Neural progenitor cell (in vitro differentiated cells): ENCODE measurements around the gene CENPN. TPM values are rescaled to one million over a fixed set of nuclear protein-coding genes. Genes with fewer than 3 reads are reported as not detected.

Experiments used
- DNase-seq: peaks from one replicate; pipeline ENCODE4 v3.0.0-alpha.2; 2016; ENCODE audit warnings: low spot score
- H2AFZ ChIP-seq: fragments of 200-600 bp; sonication (generic); replicated peaks from 2 replicates; pipeline ENCODE4 v1.6.1; 2016; ENCODE audit warnings: antibody characterized with exemption
- H3F3A ChIP-seq: fragments of 200-600 bp; sonication (generic); 2 replicates; pipeline ENCODE4 v1.6.1; 2016; ENCODE audit warnings: antibody characterized with exemption, low read depth
- H3K27ac ChIP-seq: fragments of 200-600 bp; sonication (generic); 2 replicates; pipeline ENCODE4 v1.5.1; 2016; ENCODE audit warnings: mild to moderate bottlenecking
- H3K27me3 ChIP-seq: fragments of 200-600 bp; sonication (generic); 2 replicates; pipeline ENCODE4 v1.6.1; 2016; ENCODE audit warnings: mild to moderate bottlenecking, moderate library complexity
- H3K36me3 ChIP-seq: fragments of 200-600 bp; sonication (generic); 2 replicates; pipeline ENCODE4 v1.5.1; 2016
- H3K4me1 ChIP-seq: fragments of 200-600 bp; sonication (generic); 2 replicates; pipeline ENCODE4 v1.6.1; 2016; ENCODE audit warnings: mixed run types
- H3K4me2 ChIP-seq: fragments of 200-600 bp; sonication (generic); 2 replicates; pipeline ENCODE4 v1.6.1; 2016
- H3K4me3 ChIP-seq: fragments of 200-600 bp; sonication (generic); 2 replicates; pipeline ENCODE4 v1.5.1; 2016
- H3K79me2 ChIP-seq: fragments of 200-600 bp; sonication (generic); 2 replicates; pipeline ENCODE4 v1.6.1; 2016; ENCODE audit warnings: low read depth
- H3K9ac ChIP-seq: fragments of 200-600 bp; sonication (generic); 2 replicates; pipeline ENCODE4 v1.6.1; 2016
- H3K9me3 ChIP-seq: fragments of 200-600 bp; sonication (generic); 2 replicates; pipeline ENCODE4 v1.5.1; 2016; ENCODE audit warnings: low read depth
- H4K20me1 ChIP-seq: fragments of 200-600 bp; sonication (generic); 2 replicates; pipeline ENCODE4 v1.6.1; 2016; ENCODE audit warnings: low read depth
- H3K27ac Mint-ChIP-seq: 3 replicates; pipeline ENCODE4 v1.8.0; 2021; ENCODE audit warnings: mixed read lengths
- H3K27me3 Mint-ChIP-seq: 2 replicates; pipeline ENCODE4 v1.8.0; 2022; ENCODE audit warnings: low read depth, mild to moderate bottlenecking, inconsistent platforms, moderate library complexity, mixed read lengths; ENCODE audit not compliant: insufficient read depth
- H3K36me3 Mint-ChIP-seq: 3 replicates; pipeline ENCODE4 v1.8.0; 2021; ENCODE audit warnings: mixed read lengths
- H3K4me1 Mint-ChIP-seq: 3 replicates; pipeline ENCODE4 v1.8.0; 2021; ENCODE audit warnings: mixed read lengths
- H3K4me3 Mint-ChIP-seq: 3 replicates; pipeline ENCODE4 v1.8.0; 2021; ENCODE audit warnings: mild to moderate bottlenecking, moderate library complexity, mixed read lengths
- H3K9me3 Mint-ChIP-seq: 3 replicates; pipeline ENCODE4 v1.8.0; 2020; ENCODE audit warnings: mixed read lengths
- EZH2 ChIP-seq: fragments of 200-600 bp; sonication (generic); IDR thresholded peaks from 2 replicates; pipeline ENCODE4 v1.6.1; 2017; ENCODE audit warnings: antibody characterized with exemption, mild to moderate bottlenecking, moderate library complexity
- EZH2phosphoT487 ChIP-seq: fragments of 200-600 bp; sonication (generic); IDR thresholded peaks from 2 replicates; pipeline ENCODE4 v1.6.1; 2017; ENCODE audit warnings: antibody characterized with exemption
- total RNA-seq: library from RNA; depleted of rRNA; stranded (reverse); fragments of >200 nt; gene quantifications from 2 replicates; pipeline ENCODE4 v1.2.3, GENCODE V29; 2015; ENCODE audit warnings: low replicate concordance
- TF ChIP-seq, protein P1 (sequence below): fragments of 200-600 bp; sonication (generic); IDR thresholded peaks from 2 replicates; pipeline ENCODE4 v1.5.1; 2017; ENCODE audit warnings: antibody characterized with exemption, mild to moderate bottlenecking

Gene CENPN
- total RNA-seq, 1 donor from 2014 or later, result 111 TPM

GRCh38 chr16:81005610-81006161 is 1.3 kb upstream of the CENPN start:
- Mint-ChIP-seq H3K27ac (peak overlapping the region; percentile 98), H3K36me3 (peaks cover 2% of the 10 kb centered on the region), H3K4me3 (peak overlapping the region; percentile 99), H3K27me3 (peaks cover 3% of the 10 kb centered on the region), H3K4me1 (peaks cover 32% of the 10 kb centered on the region), H3K9me3 (no peaks in the 10 kb centered on the region)
- Histone ChIP-seq H3K4me1 (peaks cover 17% of the 10 kb centered on the region), H3K36me3 (no peaks in the 10 kb centered on the region), H3K27me3 (no peaks in the 10 kb centered on the region), H4K20me1 (peaks cover 40% of the 10 kb centered on the region), H2AFZ (no peak overlapping the region), H3K79me2 (peaks cover 92% of the 10 kb centered on the region), H3F3A (peaks cover 10% of the 10 kb centered on the region), H3K9ac (no peak overlapping the region), H3K4me3 (peak overlapping the region; percentile 76), H3K27ac (no peak overlapping the region), H3K4me2 (peak overlapping the region; percentile 79), H3K9me3 (no peaks in the 10 kb centered on the region)
- TF ChIP-seq, protein P1, sequence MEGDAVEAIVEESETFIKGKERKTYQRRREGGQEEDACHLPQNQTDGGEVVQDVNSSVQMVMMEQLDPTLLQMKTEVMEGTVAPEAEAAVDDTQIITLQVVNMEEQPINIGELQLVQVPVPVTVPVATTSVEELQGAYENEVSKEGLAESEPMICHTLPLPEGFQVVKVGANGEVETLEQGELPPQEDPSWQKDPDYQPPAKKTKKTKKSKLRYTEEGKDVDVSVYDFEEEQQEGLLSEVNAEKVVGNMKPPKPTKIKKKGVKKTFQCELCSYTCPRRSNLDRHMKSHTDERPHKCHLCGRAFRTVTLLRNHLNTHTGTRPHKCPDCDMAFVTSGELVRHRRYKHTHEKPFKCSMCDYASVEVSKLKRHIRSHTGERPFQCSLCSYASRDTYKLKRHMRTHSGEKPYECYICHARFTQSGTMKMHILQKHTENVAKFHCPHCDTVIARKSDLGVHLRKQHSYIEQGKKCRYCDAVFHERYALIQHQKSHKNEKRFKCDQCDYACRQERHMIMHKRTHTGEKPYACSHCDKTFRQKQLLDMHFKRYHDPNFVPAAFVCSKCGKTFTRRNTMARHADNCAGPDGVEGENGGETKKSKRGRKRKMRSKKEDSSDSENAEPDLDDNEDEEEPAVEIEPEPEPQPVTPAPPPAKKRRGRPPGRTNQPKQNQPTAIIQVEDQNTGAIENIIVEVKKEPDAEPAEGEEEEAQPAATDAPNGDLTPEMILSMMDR, result no peak
- peak; percentile 48 for DNase-seq

- peaks cover 8% of the 10 kb centered on the region for H3K36me3 Mint-ChIP-seq
- Histone ChIP-seq H3K79me2 (peaks cover 92% of the 10 kb centered on the region), H3K4me1 (peaks cover 17% of the 10 kb centered on the region), H3K27me3 (no peaks in the 10 kb centered on the region), H3K36me3 (no peaks in the 10 kb centered on the region), H3K9me3 (no peaks in the 10 kb centered on the region), H2AFZ (peak overlapping the region; percentile 100), H3F3A (peaks cover 10% of the 10 kb centered on the region), H3K4me2 (peak overlapping the region; percentile 79), H3K27ac (peak overlapping the region; percentile 100), H3K9ac (peak overlapping the region; percentile 100), H3K4me3 (peak overlapping the region; percentile 76), H4K20me1 (peaks cover 44% of the 10 kb centered on the region)
- DNase-seq, result no peak
- H3K4me3 Mint-ChIP-seq, result peak overlapping the region; percentile 99
- H3K9me3 Mint-ChIP-seq, result no peaks in the 10 kb centered on the region
- TF ChIP-seq EZH2phosphoT487 (no peak), EZH2 (no peak)
- TF ChIP-seq, protein P1, result no peak
- H3K27ac Mint-ChIP-seq, result peak overlapping the region; percentile 98
- H3K27me3 Mint-ChIP-seq, result peaks cover 3% of the 10 kb centered on the region
- peaks cover 35% of the 10 kb centered on the region for H3K4me1 Mint-ChIP-seq
Observed at GRCh38 chr16:81006211-81006812, 702 bp upstream of the CENPN start.

- peaks cover 35% of the 10 kb centered on the region for H3K4me1 Mint-ChIP-seq
- no peak overlapping the region for H3K27ac Mint-ChIP-seq
- H3K9me3 Mint-ChIP-seq, result no peaks in the 10 kb centered on the region
- peaks cover 10% of the 10 kb centered on the region for H3F3A ChIP-seq
- no peak overlapping the region for H2AFZ ChIP-seq
- peaks cover 3% of the 10 kb centered on the region for H3K27me3 Mint-ChIP-seq
- no peak overlapping the region for H3K27ac ChIP-seq
- peaks cover 11% of the 10 kb centered on the region for H3K36me3 Mint-ChIP-seq
- peaks cover 17% of the 10 kb centered on the region for H3K4me1 ChIP-seq
- H4K20me1 ChIP-seq, result peaks cover 45% of the 10 kb centered on the region
- peaks cover 80% of the 10 kb centered on the region for H3K79me2 ChIP-seq
- H3K9me3 ChIP-seq, result no peaks in the 10 kb centered on the region
- peak overlapping the region; percentile 79 for H3K4me2 ChIP-seq
- H3K9ac ChIP-seq, result no peak overlapping the region
- H3K4me3 Mint-ChIP-seq, result peak overlapping the region; percentile 99
- H3K36me3 ChIP-seq, result peaks cover 15% of the 10 kb centered on the region
- DNase-seq, result no peak
- peak overlapping the region; percentile 76 for H3K4me3 ChIP-seq
- no peak for TF ChIP-seq EZH2
- TF ChIP-seq, protein P1, result no peak
- no peak for TF ChIP-seq EZH2phosphoT487
- H3K27me3 ChIP-seq, result no peaks in the 10 kb centered on the region
Observed at GRCh38 chr16:81008505-81008789, 1.4 kb downstream of the CENPN start.
